Measurements from ENCODE around the gene OR52E6.

Gene OR52E6

GRCh38 chr11:5831196-5831829, 10.4 kb downstream of the OR52E6 start:
- DNase-seq (ENCODE audit: extremely low read depth, low read depth) = no peak
- TF ChIP-seq CTCF (IDR thresholded peaks at IDR 0.05; ENCODE audit: low read depth, low read length) = no peak

GRCh38 chr11:5818245-5818886, 23.3 kb downstream of the OR52E6 start:
- DNase-seq (ENCODE audit: extremely low read depth, low read depth) = no peak
- no peak for TF ChIP-seq CTCF (IDR thresholded peaks at IDR 0.05; ENCODE audit: low read depth, low read length)

DNA sequence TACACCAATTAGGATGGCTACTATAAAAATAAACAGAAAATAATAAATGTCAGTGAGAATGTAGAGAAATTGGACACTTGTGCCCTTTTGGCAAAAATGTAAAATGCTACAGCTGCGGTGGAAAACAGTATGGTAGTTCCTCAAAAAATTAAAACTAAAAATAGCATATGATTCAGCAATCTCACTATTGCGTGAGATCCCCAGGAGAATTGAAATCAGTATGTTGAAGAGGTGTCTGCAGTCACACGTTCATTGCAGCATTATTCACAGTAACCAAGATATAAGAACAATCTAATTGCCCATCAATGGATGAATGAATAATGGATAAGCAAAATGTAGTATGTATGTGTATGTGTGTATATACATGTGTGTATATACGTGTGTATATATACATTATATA, 26.2 kb downstream of the OR52E6 start:
- TF ChIP-seq CTCF (IDR thresholded peaks at IDR 0.05; ENCODE audit: low read depth, low read length) = no peak
- DNase-seq (ENCODE audit: extremely low read depth, low read depth) = no peak

DNA sequence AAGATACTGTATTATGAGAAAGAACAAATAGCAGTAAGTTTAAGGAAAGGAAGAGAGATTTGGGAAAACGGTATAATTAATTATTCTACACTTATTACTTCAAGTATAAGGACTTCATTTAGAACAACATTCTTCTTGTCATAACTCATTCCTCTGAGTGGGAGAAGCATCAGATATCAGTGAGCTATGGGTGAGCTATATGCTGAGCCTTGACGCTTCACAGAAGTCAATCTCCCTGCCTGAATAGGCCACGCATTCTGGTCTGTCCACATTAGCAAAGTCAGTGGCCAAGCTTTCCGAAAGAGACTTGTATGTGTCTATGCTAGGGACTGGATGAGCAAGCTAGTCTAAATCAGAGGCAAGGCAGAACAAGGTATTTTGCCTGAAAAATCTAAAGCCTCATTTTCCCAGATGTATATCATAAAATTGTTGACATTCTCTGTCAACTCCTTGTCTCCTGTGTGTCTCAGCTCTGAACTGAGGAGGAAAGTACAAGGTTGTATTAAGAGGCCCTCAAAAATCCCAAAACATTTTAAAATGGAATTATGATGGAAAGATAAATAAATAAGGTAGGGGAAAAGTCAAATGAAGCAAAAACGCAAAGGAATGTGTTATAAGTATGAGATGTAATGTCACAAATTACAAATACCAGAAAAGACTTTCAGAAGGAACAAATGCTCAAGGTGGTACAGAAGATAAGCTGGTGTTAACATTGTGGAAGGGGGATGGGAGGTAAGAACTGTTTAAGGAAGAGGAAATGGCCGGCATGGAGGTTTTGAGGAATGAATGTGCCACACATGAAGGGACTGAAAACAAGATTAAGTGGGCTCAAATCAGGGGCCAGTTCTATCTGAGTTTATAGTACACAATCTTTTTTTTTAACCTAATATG, 31.5 kb downstream of the OR52E6 start:
- DNase-seq (ENCODE audit: extremely low read depth, low read depth) = no peak
- no peak for TF ChIP-seq CTCF (IDR thresholded peaks at IDR 0.05; ENCODE audit: low read depth, low read length)

- TF ChIP-seq CTCF (IDR thresholded peaks at IDR 0.05; ENCODE audit: low read depth, low read length) = no peak
- DNase-seq (ENCODE audit: extremely low read depth, low read depth) = no peak
These were observed 32.6 kb downstream of the OR52E6 start for GRCh38 chr11:5809122-5809519.

DNA sequence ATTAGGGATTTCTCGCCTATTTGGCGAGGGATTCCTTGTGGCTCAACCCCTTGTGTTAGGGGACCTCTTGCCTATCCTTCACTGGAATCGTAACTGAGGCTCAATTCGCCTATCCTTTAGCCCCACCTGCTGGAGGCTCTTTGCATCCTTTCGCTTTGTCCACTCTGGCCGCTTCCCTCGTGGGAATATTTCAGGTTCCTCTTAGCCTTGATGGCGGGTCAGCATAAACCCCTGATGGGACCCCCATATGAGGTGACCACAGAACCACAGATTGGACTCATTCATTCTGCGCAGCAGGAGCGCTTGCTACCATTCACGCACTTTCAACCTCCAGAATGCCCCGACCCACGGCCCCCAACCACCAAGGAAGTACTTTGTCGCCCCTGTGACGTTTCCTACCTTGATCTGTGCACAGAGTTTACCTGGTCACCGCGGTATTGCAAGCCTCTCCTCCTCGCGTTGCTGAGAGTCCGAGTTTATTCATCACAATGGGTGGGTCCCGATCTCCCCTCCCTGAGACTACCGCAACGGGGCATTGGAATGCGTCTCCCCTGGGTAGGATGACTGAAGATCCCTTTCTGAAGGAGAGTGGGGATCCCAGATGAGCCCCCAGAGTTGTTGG, 33.1 kb downstream of the OR52E6 start, which contains the start of gene OR52N2:
TSS of gene OR52N2 (plus strand) at position 425 of the 622 bp plus-strand sequence. CDS start 11,412 bp downstream, outside the sequence.
- TF ChIP-seq CTCF (IDR thresholded peaks at IDR 0.05; ENCODE audit: low read depth, low read length) = peak; percentile 88
- DNase-seq (ENCODE audit: extremely low read depth, low read depth) = peak; percentile 31

All from AG09319 (cell line).